ENCODE measurements around the gene IGF1R. TPM values are rescaled to one million over a fixed set of nuclear protein-coding genes. Genes with fewer than 3 reads are reported as not detected.

Gene IGF1R
- total RNA-seq, 1 donor from 2014 or later: 23.5 TPM

DNA sequence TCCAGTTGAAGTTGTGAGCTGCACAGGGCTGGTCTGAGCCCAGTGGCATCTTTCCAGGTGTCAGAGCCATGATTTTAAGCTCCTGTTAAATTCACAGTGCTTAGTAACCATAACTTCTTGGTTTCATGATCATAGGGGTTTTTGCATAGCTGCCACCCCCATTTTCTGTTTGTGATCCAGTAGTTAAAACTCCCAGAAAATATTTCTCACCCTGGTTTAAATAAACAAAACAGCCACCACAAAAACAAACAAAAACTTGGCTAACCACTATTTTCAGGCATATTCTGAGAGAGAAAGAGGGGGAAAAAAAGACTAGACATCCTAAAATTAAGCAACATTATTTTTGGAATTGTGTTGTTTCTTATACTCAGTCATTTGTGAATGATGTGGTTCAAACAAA lies 175.3 kb downstream of the IGF1R start:
- H3K4me1 ChIP-seq: peaks cover 28% of the 10 kb centered on the region
- peaks cover 30% of the 10 kb centered on the region for H3K36me3 Mint-ChIP-seq
- peak overlapping the region; percentile 38 for H3K4me2 ChIP-seq
- DNase-seq (ENCODE audit: low spot score): no peak
- no peak overlapping the region for H3K4me3 Mint-ChIP-seq
- H3K27ac Mint-ChIP-seq: no peak overlapping the region
- H3K9ac ChIP-seq: no peak overlapping the region
- peak overlapping the region; percentile 10 for H3K27ac ChIP-seq
- no peak overlapping the region for H3K4me3 ChIP-seq
- H3K9me3 Mint-ChIP-seq: peaks cover 59% of the 10 kb centered on the region
- H3K4me1 Mint-ChIP-seq: peaks cover 31% of the 10 kb centered on the region
- H3K9me3 ChIP-seq (ENCODE audit: low read depth): no peaks in the 10 kb centered on the region
- peaks cover 60% of the 10 kb centered on the region for H4K20me1 ChIP-seq (ENCODE audit: low read depth)
- no peaks in the 10 kb centered on the region for H3K36me3 ChIP-seq
- H3K27me3 Mint-ChIP-seq (ENCODE audit: insufficient read depth, low read depth): peaks cover 5% of the 10 kb centered on the region
- H3F3A ChIP-seq (ENCODE audit: low read depth): peaks cover 35% of the 10 kb centered on the region
- TF ChIP-seq EZH2 (IDR thresholded peaks at IDR 0.05) (no peak), EZH2phosphoT487 (IDR thresholded peaks at IDR 0.05) (no peak)
- TF ChIP-seq, protein P1, sequence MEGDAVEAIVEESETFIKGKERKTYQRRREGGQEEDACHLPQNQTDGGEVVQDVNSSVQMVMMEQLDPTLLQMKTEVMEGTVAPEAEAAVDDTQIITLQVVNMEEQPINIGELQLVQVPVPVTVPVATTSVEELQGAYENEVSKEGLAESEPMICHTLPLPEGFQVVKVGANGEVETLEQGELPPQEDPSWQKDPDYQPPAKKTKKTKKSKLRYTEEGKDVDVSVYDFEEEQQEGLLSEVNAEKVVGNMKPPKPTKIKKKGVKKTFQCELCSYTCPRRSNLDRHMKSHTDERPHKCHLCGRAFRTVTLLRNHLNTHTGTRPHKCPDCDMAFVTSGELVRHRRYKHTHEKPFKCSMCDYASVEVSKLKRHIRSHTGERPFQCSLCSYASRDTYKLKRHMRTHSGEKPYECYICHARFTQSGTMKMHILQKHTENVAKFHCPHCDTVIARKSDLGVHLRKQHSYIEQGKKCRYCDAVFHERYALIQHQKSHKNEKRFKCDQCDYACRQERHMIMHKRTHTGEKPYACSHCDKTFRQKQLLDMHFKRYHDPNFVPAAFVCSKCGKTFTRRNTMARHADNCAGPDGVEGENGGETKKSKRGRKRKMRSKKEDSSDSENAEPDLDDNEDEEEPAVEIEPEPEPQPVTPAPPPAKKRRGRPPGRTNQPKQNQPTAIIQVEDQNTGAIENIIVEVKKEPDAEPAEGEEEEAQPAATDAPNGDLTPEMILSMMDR (IDR thresholded peaks at IDR 0.05): no peak
- H3K27me3 ChIP-seq: no peaks in the 10 kb centered on the region
- no peak overlapping the region for H2AFZ ChIP-seq (replicated peaks)
- peaks cover 100% of the 10 kb centered on the region for H3K79me2 ChIP-seq (ENCODE audit: low read depth)

DNA sequence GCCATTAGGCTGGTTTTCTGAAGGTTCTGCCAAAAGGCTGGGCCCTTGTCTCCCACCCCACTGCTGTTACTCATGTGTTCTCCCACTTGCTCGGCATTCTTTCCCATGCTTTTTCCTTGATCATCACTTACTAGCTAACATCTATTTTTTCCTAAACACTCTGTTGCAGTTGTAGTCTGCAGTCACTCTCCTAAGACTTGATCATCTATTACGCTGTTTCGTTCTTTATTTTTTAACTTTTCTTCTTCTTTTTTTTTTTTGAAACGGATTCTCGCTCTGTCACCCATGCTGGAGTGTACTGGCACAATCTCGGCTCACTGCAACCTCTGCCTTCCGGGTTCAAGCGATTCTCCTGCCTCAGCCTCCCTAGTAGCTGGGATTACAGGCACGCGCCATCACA lies 176.3 kb downstream of the IGF1R start:
- no peak overlapping the region for H2AFZ ChIP-seq (replicated peaks)
- H3K27ac Mint-ChIP-seq: no peak overlapping the region
- no peaks in the 10 kb centered on the region for H3K27me3 ChIP-seq
- H4K20me1 ChIP-seq (ENCODE audit: low read depth): peaks cover 50% of the 10 kb centered on the region
- H3K36me3 Mint-ChIP-seq: peaks cover 35% of the 10 kb centered on the region
- H3K4me1 Mint-ChIP-seq: peaks cover 28% of the 10 kb centered on the region
- H3K36me3 ChIP-seq: no peaks in the 10 kb centered on the region
- no peak overlapping the region for H3K4me3 ChIP-seq
- peaks cover 4% of the 10 kb centered on the region for H3K9me3 ChIP-seq (ENCODE audit: low read depth)
- H3K9me3 Mint-ChIP-seq: peaks cover 61% of the 10 kb centered on the region
- peaks cover 5% of the 10 kb centered on the region for H3K27me3 Mint-ChIP-seq (ENCODE audit: insufficient read depth, low read depth)
- no peak for TF ChIP-seq EZH2 (IDR thresholded peaks at IDR 0.05)
- TF ChIP-seq EZH2phosphoT487 (IDR thresholded peaks at IDR 0.05): no peak
- TF ChIP-seq, protein P1 (IDR thresholded peaks at IDR 0.05): no peak
- H3F3A ChIP-seq (ENCODE audit: low read depth): peaks cover 35% of the 10 kb centered on the region
- H3K9ac ChIP-seq: no peak overlapping the region
- H3K4me1 ChIP-seq: peaks cover 28% of the 10 kb centered on the region
- H3K79me2 ChIP-seq (ENCODE audit: low read depth): peaks cover 100% of the 10 kb centered on the region
- H3K4me2 ChIP-seq: no peak overlapping the region
- H3K4me3 Mint-ChIP-seq: peak overlapping the region; percentile 31
- no peak overlapping the region for H3K27ac ChIP-seq
- no peak for DNase-seq (ENCODE audit: low spot score)

GRCh38 chr15:98826658-98827057 lies 178.3 kb downstream of the IGF1R start:
- TF ChIP-seq EZH2 (IDR thresholded peaks at IDR 0.05): no peak
- no peak for TF ChIP-seq EZH2phosphoT487 (IDR thresholded peaks at IDR 0.05)
- TF ChIP-seq, protein P1 (IDR thresholded peaks at IDR 0.05): no peak
- H3K9me3 Mint-ChIP-seq: peaks cover 75% of the 10 kb centered on the region
- H3K36me3 Mint-ChIP-seq: peaks cover 43% of the 10 kb centered on the region
- H3K4me3 Mint-ChIP-seq: no peak overlapping the region
- no peak overlapping the region for H3K4me2 ChIP-seq
- H3K4me1 ChIP-seq: peaks cover 28% of the 10 kb centered on the region
- no peak overlapping the region for H3K4me3 ChIP-seq
- H3F3A ChIP-seq (ENCODE audit: low read depth): peaks cover 24% of the 10 kb centered on the region
- DNase-seq (ENCODE audit: low spot score): no peak
- H3K9me3 ChIP-seq (ENCODE audit: low read depth): peaks cover 16% of the 10 kb centered on the region
- H2AFZ ChIP-seq (replicated peaks): no peak overlapping the region
- H3K27ac ChIP-seq: no peak overlapping the region
- no peak overlapping the region for H3K9ac ChIP-seq
- H3K4me1 Mint-ChIP-seq: peaks cover 25% of the 10 kb centered on the region
- H3K27me3 ChIP-seq: no peaks in the 10 kb centered on the region
- no peaks in the 10 kb centered on the region for H3K36me3 ChIP-seq
- H3K79me2 ChIP-seq (ENCODE audit: low read depth): peaks cover 100% of the 10 kb centered on the region
- H4K20me1 ChIP-seq (ENCODE audit: low read depth): peaks cover 31% of the 10 kb centered on the region
- H3K27ac Mint-ChIP-seq: no peak overlapping the region
- peaks cover 10% of the 10 kb centered on the region for H3K27me3 Mint-ChIP-seq (ENCODE audit: insufficient read depth, low read depth)

All from neural progenitor cell (in vitro differentiated cells).